HG02588 (cell line): ENCODE results near the gene CFLAR.
"Not testable (repeated sequence)": the region's sequence is repeated elsewhere in the genome, so short reads cannot be mapped to it uniquely, and the experiment has no call there.

Experiments
- ATAC-seq: cut with Tn5 transposase; IDR thresholded peaks from one replicate; pipeline ENCODE4 v1.9.1; 2021; ENCODE audit warnings: mild to moderate bottlenecking, moderate library complexity; ENCODE audit not compliant: unreplicated experiment

The CFLAR gene

GRCh38 chr2:201116115-201116958, at the start of gene CFLAR:
Gene CFLAR (plus strand): TSS chr2:201116164. CDS start chr2:201129866, 13,702 bp downstream.
- peak; percentile 41 for ATAC-seq

- peak; percentile 29 for ATAC-seq
These were observed 45.0 kb upstream of the CFLAR start for GRCh38 chr2:201070948-201071478.

- peak; percentile 99 for ATAC-seq
These were observed 44.3 kb upstream of the CFLAR start, which contains the start of the genes HYCC2 and NDUFB3 for GRCh38 chr2:201071479-201072200. Gene HYCC2 (minus strand): TSS chr2:201071671. CDS start chr2:201024009, 47,662 bp downstream. Gene NDUFB3 (plus strand): TSS chr2:201072001. CDS start chr2:201078883, 6,882 bp downstream.

- no peak for ATAC-seq
These were observed 43.8 kb upstream of the CFLAR start for GRCh38 chr2:201072201-201072530.

- no peak for ATAC-seq
These were observed 42.9 kb upstream of the CFLAR start for GRCh38 chr2:201073071-201073470.

- ATAC-seq: no peak
These were observed 41.0 kb upstream of the CFLAR start for GRCh38 chr2:201074996-201075395.

- no peak for ATAC-seq
These were observed 31.1 kb upstream of the CFLAR start for GRCh38 chr2:201084863-201085262.

- no peak for ATAC-seq
These were observed 25.4 kb upstream of the CFLAR start for GRCh38 chr2:201090574-201090973.

GRCh38 chr2:201093573-201093972, 22.4 kb upstream of the CFLAR start:
- ATAC-seq: no peak

GRCh38 chr2:201100497-201100896, 15.5 kb upstream of the CFLAR start:
- ATAC-seq: no peak

GRCh38 chr2:201105759-201106158, 10.2 kb upstream of the CFLAR start:
- ATAC-seq: no peak

GRCh38 chr2:201107624-201108023, 8.3 kb upstream of the CFLAR start:
- no peak for ATAC-seq

GRCh38 chr2:201108341-201108740, 7.6 kb upstream of the CFLAR start:
- no peak for ATAC-seq

- no peak for ATAC-seq
These were observed 6.8 kb upstream of the CFLAR start for GRCh38 chr2:201109186-201109585.

- no peak for ATAC-seq
These were observed 5.3 kb upstream of the CFLAR start for GRCh38 chr2:201110615-201111014.

GRCh38 chr2:201111096-201111495, 4.9 kb upstream of the CFLAR start:
- ATAC-seq: no peak

- no peak for ATAC-seq
These were observed 1.6 kb upstream of the CFLAR start for GRCh38 chr2:201114350-201114749.

GRCh38 chr2:201114846-201115245, 1.1 kb upstream of the CFLAR start:
- no peak for ATAC-seq

GRCh38 chr2:201116959-201117734, 1.2 kb downstream of the CFLAR start:
- no peak for ATAC-seq

GRCh38 chr2:201117735-201118094, 1.8 kb downstream of the CFLAR start:
- ATAC-seq: not testable (repeated sequence)
